Endothelial cell of umbilical vein (primary cell): ENCODE data around the gene NKAP. TPM values are rescaled to one million over a fixed set of nuclear protein-coding genes. Genes with fewer than 3 reads are reported as not detected.

Experiments
- BruUV-seq: library from RNA; stranded (reverse); fragments of 400-500 nt; replicated peaks from 2 replicates; lab custom pipeline; 2021; lab: Mats Ljungman, UMichigan
- CTCF ChIA-PET: fragments of 300-600, 350-600 bp; sonication (Branson Sonifier 250); formaldehyde crosslinking; loops from one replicate; lab custom pipeline; 2021; ENCODE audit warnings: antibody characterized with exemption, inconsistent platforms; lab: Charles Lee
- POLR2A ChIA-PET: fragments of 300-600, 350-600 bp; sonication (Branson Sonifier 250); formaldehyde crosslinking; loops from one replicate; lab custom pipeline; 2021; ENCODE audit warnings: antibody characterized with exemption, inconsistent platforms; lab: Charles Lee
- DNase-seq: peaks from one replicate; pipeline ENCODE4 v3.0.0-alpha.2; 2011; ENCODE audit warnings: low read depth, low spot score
- FAIRE-seq: peaks from 2 replicates; lab custom pipeline; 2011; peaks lifted over from hg19 to GRCh38; lab: Jason Lieb, UNC
- H2AFZ ChIP-seq: 2 replicates; pipeline ENCODE4 v1.6.0; 2012; ENCODE audit warnings: low read depth, low read length, control low read depth, inconsistent platforms
- H3K27ac ChIP-seq: 2 replicates; pipeline ENCODE4 v1.5.1; 2011; ENCODE audit warnings: low read depth, mild to moderate bottlenecking, control low read depth, low read length, moderate library complexity; ENCODE audit not compliant: insufficient read depth
- H3K27me3 ChIP-seq, 2 experiments: 2 replicates each; pipeline versions ENCODE4 v1.6.0 to v1.6.1; 2011; ENCODE audit warnings: low read length in 2 of 2, mixed read lengths in 1 of 2; ENCODE audit not compliant: control insufficient read depth in 2 of 2, insufficient read depth in 2 of 2
- H3K36me3 ChIP-seq, 2 experiments: 2 replicates in 1 of 2; 3 replicates in 1 of 2; pipeline ENCODE4 v1.5.1; 2011; ENCODE audit warnings: low read length in 2 of 2, mild to moderate bottlenecking in 1 of 2, moderate library complexity in 1 of 2; ENCODE audit not compliant: control insufficient read depth in 2 of 2, insufficient read depth in 2 of 2; ENCODE audit errors: extremely low read depth in 1 of 2
- H3K4me1 ChIP-seq: 3 replicates; pipeline ENCODE4 v1.5.1; 2011; ENCODE audit warnings: mild to moderate bottlenecking, low read length; ENCODE audit not compliant: control insufficient read depth, insufficient read depth; ENCODE audit errors: extremely low read depth
- H3K4me2 ChIP-seq: 2 replicates; pipeline ENCODE4 v1.6.1; 2011; ENCODE audit warnings: low read length, control low read depth, mixed read lengths; ENCODE audit not compliant: insufficient read depth
- H3K4me3 ChIP-seq, 3 experiments: fragments of 200-600 bp in 1 of 3; sonication (generic), shearing (Covaris generic) in 1 of 3; replicated peaks in 1 of 3; 2 replicates each; pipeline ENCODE4 v1.5.1; 2011 to 2016; ENCODE audit warnings: control low read depth in 3 of 3, low read length in 3 of 3, mild to moderate bottlenecking in 2 of 3, inconsistent platforms in 1 of 3, low read depth in 1 of 3, moderate library complexity in 1 of 3; ENCODE audit not compliant: insufficient read depth in 1 of 3
- H3K79me2 ChIP-seq: 2 replicates; pipeline ENCODE4 v1.6.0; 2012; ENCODE audit warnings: low read length, inconsistent platforms; ENCODE audit not compliant: control insufficient read depth, insufficient read depth
- H3K9ac ChIP-seq: replicated peaks from 2 replicates; pipeline ENCODE3; 2011; ENCODE audit warnings: low read length, control low read depth; ENCODE audit not compliant: insufficient read depth; ENCODE audit errors: extremely low read depth
- H3K9me1 ChIP-seq: replicated peaks from 3 replicates; pipeline ENCODE4 v1.6.0; 2011; ENCODE audit warnings: mild to moderate bottlenecking, low read length; ENCODE audit not compliant: control insufficient read depth, insufficient read depth; ENCODE audit errors: extremely low read depth
- H3K9me3 ChIP-seq: replicated peaks from 2 replicates; pipeline ENCODE4 v1.5.1; 2012; ENCODE audit warnings: low read length, inconsistent platforms; ENCODE audit not compliant: control insufficient read depth, insufficient read depth
- H4K20me1 ChIP-seq: replicated peaks from 2 replicates; pipeline ENCODE3; 2011; ENCODE audit warnings: mild to moderate bottlenecking, low read length; ENCODE audit not compliant: control insufficient read depth, insufficient read depth; ENCODE audit errors: extremely low read depth
- CTCF ChIP-seq, 2 donors: IDR thresholded peaks; 1 replicate in 1 of 2; 2 replicates in 1 of 2; pipeline ENCODE4 v1.5.1; 2011; ENCODE audit warnings: low read length in 2 of 2, mild to moderate bottlenecking in 2 of 2, moderate library complexity in 2 of 2, control low read depth in 1 of 2, inconsistent platforms in 1 of 2, low read depth in 1 of 2; ENCODE audit not compliant: insufficient read depth in 1 of 2; ENCODE audit errors: extremely low read depth in 1 of 2
- EZH2 ChIP-seq: IDR thresholded peaks from 2 replicates; pipeline ENCODE4 v1.6.1; 2012; ENCODE audit warnings: borderline replicate concordance, low read depth, mild to moderate bottlenecking, moderate library complexity, low read length, inconsistent platforms; ENCODE audit not compliant: severe bottlenecking
- FOS ChIP-seq: IDR thresholded peaks from 2 replicates; pipeline ENCODE4 v1.6.1; 2011; ENCODE audit warnings: mild to moderate bottlenecking, low read length, moderate library complexity, borderline replicate concordance; ENCODE audit not compliant: insufficient read depth
- GATA2 ChIP-seq: IDR thresholded peaks from 2 replicates; pipeline ENCODE4 v1.7.0; 2011; ENCODE audit warnings: low read depth, mild to moderate bottlenecking, moderate library complexity, mixed read lengths, low read length; ENCODE audit not compliant: insufficient read length, insufficient read depth
- JUN ChIP-seq: IDR thresholded peaks from 2 replicates; pipeline ENCODE4 v1.6.1; 2011; ENCODE audit warnings: borderline replicate concordance, low read depth; ENCODE audit not compliant: insufficient read length, insufficient read depth
- MAX ChIP-seq: IDR thresholded peaks from 2 replicates; pipeline ENCODE4 v1.6.1; 2011; ENCODE audit not compliant: insufficient read depth, insufficient read length
- MYC ChIP-seq: IDR thresholded peaks from one replicate; pipeline ENCODE4 v1.6.1; 2011; ENCODE audit warnings: mild to moderate bottlenecking, low read depth, low read length
- POLR2A ChIP-seq: IDR thresholded peaks from 2 replicates; pipeline ENCODE4 v1.6.1; 2012; ENCODE audit warnings: low read depth, mild to moderate bottlenecking, control low read depth, low read length
- POLR2AphosphoS5 ChIP-seq: IDR thresholded peaks from 2 replicates; pipeline ENCODE4 v1.6.1; 2012; ENCODE audit warnings: low read depth, mild to moderate bottlenecking, control low read depth, low read length, moderate library complexity; ENCODE audit not compliant: insufficient read depth
- dilution Hi-C: fragments of 300-500 bp; cut with MboI; formaldehyde crosslinking; loops from one replicate; pipeline ENCODE4 v1.15.0; 2019; ENCODE audit warnings: low sequenced_read_pairs; ENCODE audit not compliant: extremely low pct_ligation_motif_present
- intact Hi-C: fragments of 100-400 bp; cut with micrococcal nuclease; formaldehyde crosslinking; loops from one replicate; pipeline ENCODE4 v1.10.0; 2022
- polyA plus RNA-seq, 4 experiments: library from polyadenylated mRNA; depleted of rRNA in 3 of 4; stranded (reverse) in 3 of 4; unstranded in 1 of 4; fragments of >200 nt; gene quantifications; 2 replicates each; pipeline versions ENCODE4 v1.2.1 to v1.2.3, GENCODE V29; 2011 to 2012; ENCODE audit warnings: missing spikeins in 1 of 4
- total RNA-seq: library from RNA; stranded (reverse); gene quantifications from 2 replicates; pipeline ENCODE4 v1.2.3, GENCODE V29; 2021

The NKAP gene
- total and polyA plus RNA-seq, 2 donors (not counting 3 experiments of a cell fraction or from before 2014, with no cell fraction given), result 2.2 to 8.0 TPM

GRCh38 chrX:119919835-119920585 lies 23.5 kb downstream of the NKAP start:
- no peak overlapping the region for H3K9ac ChIP-seq
- intact Hi-C loops, result no loop called here
- H3K4me3 ChIP-seq, result no peak overlapping the region
- dilution Hi-C loops, result no loop called here
- no peaks in the 10 kb centered on the region for H3K36me3 ChIP-seq
- ChIA-PET CTCF (no interaction called here), POLR2A (no interaction called here)
- TF ChIP-seq JUN (no peak), EZH2 (no peak), MAX (no peak), GATA2 (no peak), POLR2AphosphoS5 (no peak), FOS (no peak), CTCF (IDR thresholded peaks at IDR 0.05; ENCODE audit: extremely low read depth in 1 of 2, insufficient read depth in 1 of 2, low read depth in 1 of 2, low read length in 2 of 2) (no peak), POLR2A (no peak), MYC (no peak)
- H3K4me2 ChIP-seq, result no peak overlapping the region
- no peaks in the 10 kb centered on the region for H3K4me1 ChIP-seq
- H3K27me3 ChIP-seq, result no peaks in the 10 kb centered on the region
- no peaks in the 10 kb centered on the region for H3K79me2 ChIP-seq
- no peak overlapping the region for H2AFZ ChIP-seq
- DNase-seq (no peak), FAIRE-seq (no peak)
- H3K9me3 ChIP-seq, result no peaks in the 10 kb centered on the region
- no TSS peak for BruUV-seq
- H4K20me1 ChIP-seq, result no peaks in the 10 kb centered on the region
- no peaks in the 10 kb centered on the region for H3K9me1 ChIP-seq
- no peak overlapping the region for H3K27ac ChIP-seq
